CD4-positive, alpha-beta T cell (primary cell): Measurements from ENCODE around the gene MAGEC1. TPM values are rescaled to one million over a fixed set of nuclear protein-coding genes. Genes with fewer than 3 reads are reported as not detected.

Experiments used
- ATAC-seq: fragments of 200-7000 bp; cut with Tn5 transposase; one replicate; pipeline ENCODE4 v1.10.0; 2022; ENCODE audit warnings: mild to moderate bottlenecking; ENCODE audit not compliant: poor library complexity
- CTCF ChIA-PET: fragments of 350-600 bp; sonication (Branson Sonifier 250); formaldehyde crosslinking; loops from one replicate; lab custom pipeline; 2021; ENCODE audit warnings: antibody characterized with exemption, inconsistent platforms; lab: Charles Lee
- POLR2A ChIA-PET: fragments of 350-600 bp; sonication (Branson Sonifier 250); formaldehyde crosslinking; loops from one replicate; lab custom pipeline; 2021; ENCODE audit warnings: antibody characterized with exemption, inconsistent platforms; lab: Charles Lee
- DNase-seq, 14 experiments: peaks; one replicate each; pipeline ENCODE4 v3.0.0-alpha.2; 2013 to 2020; ENCODE audit warnings: mixed read lengths in 2 of 14
- H3K27ac ChIP-seq, 2 donors: one replicate each; pipeline versions ENCODE4 v1.5.1 to v1.7.0; 2013; ENCODE audit warnings: low read length in 2 of 2, low read depth in 1 of 2, mild to moderate bottlenecking in 1 of 2
- H3K27me3 ChIP-seq, 2 experiments: 1 replicate in 1 of 2; 2 replicates in 1 of 2; pipeline versions ENCODE4 v1.6.1 to v1.7.0; 2013; ENCODE audit warnings: low read length in 2 of 2, control low read depth in 1 of 2, mild to moderate bottlenecking in 1 of 2, moderate library complexity in 1 of 2; ENCODE audit not compliant: insufficient read depth in 2 of 2, control insufficient read depth in 1 of 2
- H3K36me3 ChIP-seq: one replicate; pipeline ENCODE4 v1.6.1; 2013; ENCODE audit warnings: low read length, control low read depth; ENCODE audit not compliant: insufficient read depth
- H3K4me1 ChIP-seq: one replicate; pipeline ENCODE4 v1.6.1; 2013; ENCODE audit warnings: low read length, control low read depth; ENCODE audit not compliant: insufficient read depth
- H3K4me3 ChIP-seq: one replicate; pipeline ENCODE4 v1.5.1; 2013; ENCODE audit warnings: mild to moderate bottlenecking, low read length, moderate library complexity
- H3K9me3 ChIP-seq, 2 experiments: 1 replicate in 1 of 2; 2 replicates in 1 of 2; pipeline versions ENCODE4 v1.6.1 to v1.7.0; 2013; ENCODE audit warnings: low read length in 2 of 2, mild to moderate bottlenecking in 2 of 2, control low read depth in 1 of 2, moderate library complexity in 1 of 2; ENCODE audit not compliant: control insufficient read depth in 1 of 2, insufficient read depth in 1 of 2
- H3K27ac Mint-ChIP-seq: one replicate; pipeline ENCODE4 v1.8.0; 2020; ENCODE audit warnings: mixed read lengths
- H3K27me3 Mint-ChIP-seq: one replicate; pipeline ENCODE4 v1.8.0; 2021; ENCODE audit warnings: mixed read lengths
- H3K36me3 Mint-ChIP-seq: one replicate; pipeline ENCODE4 v1.8.0; 2021; ENCODE audit warnings: low read depth, mixed read lengths
- H3K4me1 Mint-ChIP-seq: one replicate; pipeline ENCODE4 v1.8.0; 2021; ENCODE audit warnings: low read depth, mixed read lengths
- H3K4me3 Mint-ChIP-seq: one replicate; pipeline ENCODE4 v1.8.0; 2020; ENCODE audit warnings: mild to moderate bottlenecking, mixed read lengths
- H3K9me3 Mint-ChIP-seq: one replicate; pipeline ENCODE4 v1.8.0; 2020; ENCODE audit warnings: mixed read lengths
- intact Hi-C, 2 experiments: fragments of 100-400 bp; cut with DNase I in 1 of 2; cut with micrococcal nuclease in 1 of 2; formaldehyde crosslinking; loops; one replicate each; pipeline versions ENCODE4 v1.15.1 to v1.9.0; 2023 to 2025; cut with DNase I, micrococcal nuclease
- total RNA-seq, 174 experiments: library from RNA in 2 of 174; stranded (reverse) in 2 of 174; gene quantifications; one replicate each; pipeline ENCODE4 v1.2.3 and lab custom pipeline; 2021 to 2026
- TF ChIP-seq, protein P1 (sequence below): fragments of 200-600 bp; IDR thresholded peaks from one replicate; pipeline ENCODE4 v1.8.0; 2022; ENCODE audit warnings: antibody characterized with exemption, mild to moderate bottlenecking

MAGEC1 gene
- total RNA-seq, 2 experiments from 2014 or later = not detected

DNA sequence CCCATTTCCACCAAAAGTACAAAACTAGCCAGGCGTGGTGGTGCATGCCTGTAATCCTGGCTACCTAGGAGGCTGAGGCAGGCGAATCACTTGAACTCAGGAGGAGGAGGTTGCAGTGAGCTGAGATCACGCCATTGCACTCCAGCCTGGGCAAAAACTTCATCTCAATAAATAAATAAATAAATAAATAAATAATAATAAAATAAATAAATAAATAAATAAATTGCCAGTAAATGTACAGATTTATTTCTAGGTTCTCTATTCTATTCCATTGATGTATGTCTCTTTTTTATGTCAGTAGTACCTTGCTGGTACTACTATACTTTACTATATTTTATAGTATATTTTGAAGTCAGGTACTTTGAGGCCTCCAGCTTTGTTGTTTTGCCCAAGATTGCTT is 43.7 kb downstream of the MAGEC1 start:
- Mint-ChIP-seq H3K27ac (no peak overlapping the region), H3K27me3 (no peaks in the 10 kb centered on the region), H3K9me3 (peaks cover 5% of the 10 kb centered on the region), H3K4me1 (no peaks in the 10 kb centered on the region), H3K36me3 (no peaks in the 10 kb centered on the region), H3K4me3 (no peak overlapping the region)
- Histone ChIP-seq H3K4me3 (no peak overlapping the region), H3K27me3 (no peaks in the 10 kb centered on the region), H3K36me3 (no peaks in the 10 kb centered on the region), H3K9me3 (peaks cover 0 to 5% of the 10 kb centered on the region in 2 experiments), H3K4me1 (no peaks in the 10 kb centered on the region), H3K27ac (no peak overlapping the region)
- ATAC-seq (no peak), DNase-seq (no peak)
- POLR2A ChIA-PET = no interaction called here
- CTCF ChIA-PET = no interaction called here
- TF ChIP-seq, protein P1, sequence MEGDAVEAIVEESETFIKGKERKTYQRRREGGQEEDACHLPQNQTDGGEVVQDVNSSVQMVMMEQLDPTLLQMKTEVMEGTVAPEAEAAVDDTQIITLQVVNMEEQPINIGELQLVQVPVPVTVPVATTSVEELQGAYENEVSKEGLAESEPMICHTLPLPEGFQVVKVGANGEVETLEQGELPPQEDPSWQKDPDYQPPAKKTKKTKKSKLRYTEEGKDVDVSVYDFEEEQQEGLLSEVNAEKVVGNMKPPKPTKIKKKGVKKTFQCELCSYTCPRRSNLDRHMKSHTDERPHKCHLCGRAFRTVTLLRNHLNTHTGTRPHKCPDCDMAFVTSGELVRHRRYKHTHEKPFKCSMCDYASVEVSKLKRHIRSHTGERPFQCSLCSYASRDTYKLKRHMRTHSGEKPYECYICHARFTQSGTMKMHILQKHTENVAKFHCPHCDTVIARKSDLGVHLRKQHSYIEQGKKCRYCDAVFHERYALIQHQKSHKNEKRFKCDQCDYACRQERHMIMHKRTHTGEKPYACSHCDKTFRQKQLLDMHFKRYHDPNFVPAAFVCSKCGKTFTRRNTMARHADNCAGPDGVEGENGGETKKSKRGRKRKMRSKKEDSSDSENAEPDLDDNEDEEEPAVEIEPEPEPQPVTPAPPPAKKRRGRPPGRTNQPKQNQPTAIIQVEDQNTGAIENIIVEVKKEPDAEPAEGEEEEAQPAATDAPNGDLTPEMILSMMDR = no peak
- intact Hi-C loops = no loop called here

DNA sequence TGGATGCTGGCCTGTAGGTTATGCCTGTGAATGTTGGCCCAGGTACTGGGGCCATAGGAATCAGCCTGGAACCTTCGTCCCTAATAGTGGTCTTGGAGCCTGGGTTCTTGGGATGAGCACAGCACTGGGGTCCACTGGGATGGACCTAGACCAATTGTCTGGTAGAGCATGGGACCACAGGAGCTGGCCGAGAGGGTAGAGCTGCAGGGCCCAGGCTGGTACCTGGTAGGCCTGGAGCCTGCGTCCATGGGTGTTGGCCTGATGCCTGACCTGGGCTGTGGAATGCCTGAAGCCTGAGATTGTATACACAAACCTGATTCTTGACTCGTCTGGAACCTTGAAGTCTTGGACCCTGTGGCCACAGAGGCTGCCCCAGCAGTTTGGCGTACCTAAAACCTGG is 48.9 kb downstream of the MAGEC1 start:
- Mint-ChIP-seq H3K4me3 (no peak overlapping the region), H3K27ac (no peak overlapping the region), H3K4me1 (no peaks in the 10 kb centered on the region), H3K36me3 (no peaks in the 10 kb centered on the region), H3K27me3 (no peaks in the 10 kb centered on the region), H3K9me3 (peaks cover 3% of the 10 kb centered on the region)
- no peak for ATAC-seq
- H3K27ac ChIP-seq = no peak overlapping the region
- TF ChIP-seq, protein P1 = no peak
- peaks cover 0 to 12% of the 10 kb centered on the region in 2 experiments for H3K9me3 ChIP-seq
- no peaks in the 10 kb centered on the region for H3K27me3 ChIP-seq
- DNase-seq = no peak
- CTCF ChIA-PET = no interaction called here
- intact Hi-C loops = no loop called here
- POLR2A ChIA-PET = no interaction called here
- no peak overlapping the region for H3K4me3 ChIP-seq
- no peaks in the 10 kb centered on the region for H3K36me3 ChIP-seq
- H3K4me1 ChIP-seq = no peaks in the 10 kb centered on the region

DNA sequence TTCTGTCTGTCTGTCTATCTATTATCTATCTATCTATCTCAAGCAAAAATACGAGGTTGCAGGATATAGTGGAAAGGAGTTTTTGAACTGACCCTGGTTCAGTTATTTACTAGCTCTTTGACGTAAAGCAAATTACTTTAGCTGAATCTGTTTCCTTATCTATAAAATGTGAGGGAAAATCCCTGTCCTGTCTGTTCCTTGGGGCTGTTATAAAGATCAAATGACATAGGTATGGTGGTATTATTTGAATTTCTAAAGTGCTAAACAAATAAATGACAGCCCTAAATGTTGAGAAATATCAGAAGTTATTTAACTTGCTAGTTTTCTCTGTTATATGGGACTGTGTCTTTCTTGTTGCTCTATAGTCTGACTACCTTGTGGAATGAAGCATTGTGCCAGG is 55.0 kb downstream of the MAGEC1 start:
- Mint-ChIP-seq H3K4me1 (no peaks in the 10 kb centered on the region), H3K27ac (no peak overlapping the region), H3K36me3 (no peaks in the 10 kb centered on the region), H3K4me3 (no peak overlapping the region), H3K9me3 (peaks cover 3% of the 10 kb centered on the region), H3K27me3 (no peaks in the 10 kb centered on the region)
- ATAC-seq = no peak
- TF ChIP-seq, protein P1 = no peak
- Histone ChIP-seq H3K9me3 (no peaks in the 10 kb centered on the region), H3K4me3 (no peak overlapping the region), H3K27me3 (no peaks in the 10 kb centered on the region), H3K4me1 (no peaks in the 10 kb centered on the region), H3K36me3 (no peaks in the 10 kb centered on the region), H3K27ac (no peak overlapping the region)
- CTCF ChIA-PET = no interaction called here
- POLR2A ChIA-PET = no interaction called here
- intact Hi-C loops = no loop called here
- no peak for DNase-seq

Other genes starting within 250 kb of the MAGEC1 start
- gene SPANXD, start 205.2 kb upstream of the MAGEC1 start, total RNA-seq = not detected
- not detected for gene MAGEC3, start 65.6 kb upstream of the MAGEC1 start, total RNA-seq